ENCODE results near the gene NR2F1.

NR2F1 gene

DNA sequence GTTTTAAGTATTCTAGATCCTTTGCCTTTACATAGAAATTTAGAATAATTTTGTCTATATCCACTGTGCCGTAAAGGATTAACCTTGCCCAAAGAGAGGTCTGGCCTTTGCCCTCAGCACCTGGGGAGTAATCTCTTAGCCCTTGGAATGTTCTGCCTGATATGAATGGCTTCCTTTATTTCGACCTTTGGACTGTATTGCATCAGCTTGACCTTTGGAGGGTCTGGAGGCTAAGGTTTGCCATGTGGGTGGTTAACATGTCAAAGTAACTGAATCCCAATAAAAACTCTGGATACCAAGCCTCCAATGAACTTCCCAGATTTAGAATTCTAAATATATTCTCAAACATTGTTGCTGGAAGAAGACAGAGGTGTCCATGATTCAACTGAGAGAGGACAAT, 54.7 kb downstream of the NR2F1 start:
- no peak for FAIRE-seq
- TF ChIP-seq POLR2A (IDR thresholded peaks at IDR 0.05; ENCODE audit: low read depth, low read length) (no peak), TAF1 (IDR thresholded peaks at IDR 0.05; ENCODE audit: borderline replicate concordance, low read depth, low read length) (no peak), POLR2AphosphoS5 (IDR thresholded peaks at IDR 0.05; ENCODE audit: low read depth, low read length) (no peak)
- no peak for DNase-seq (ENCODE audit: insufficient read length)

DNA sequence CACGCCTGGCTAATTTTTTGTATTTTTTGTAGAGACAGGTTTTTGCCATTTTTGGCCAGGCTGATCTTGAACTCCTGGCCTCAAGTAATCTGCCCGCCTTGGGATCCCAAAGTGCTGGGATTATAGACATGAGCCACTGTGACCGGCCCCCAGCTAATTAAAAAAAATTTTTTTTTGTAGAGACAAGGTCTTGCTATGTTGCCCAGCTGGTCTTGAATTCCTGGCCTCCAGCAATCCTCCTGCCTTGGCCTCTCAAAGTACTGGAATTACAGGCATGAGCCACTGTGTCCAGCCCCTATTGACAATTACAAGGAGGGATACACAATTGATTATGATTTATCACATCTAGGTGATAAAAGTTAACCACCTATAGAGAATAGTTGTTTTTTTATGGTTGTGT, 59.5 kb downstream of the NR2F1 start:
- TF ChIP-seq POLR2AphosphoS5 (IDR thresholded peaks at IDR 0.05; ENCODE audit: low read depth, low read length) = no peak
- no peak for TF ChIP-seq POLR2A (IDR thresholded peaks at IDR 0.05; ENCODE audit: low read depth, low read length)
- no peak for TF ChIP-seq TAF1 (IDR thresholded peaks at IDR 0.05; ENCODE audit: borderline replicate concordance, low read depth, low read length)
- DNase-seq (ENCODE audit: insufficient read length) (no peak), FAIRE-seq (no peak)

Data from GM12892 (cell line).